ENCODE results near the gene RFX5.
"Not testable (repeated sequence)": the region's sequence is repeated elsewhere in the genome, so short reads cannot be mapped to it uniquely, and the experiment has no call there.

RFX5 gene

DNA sequence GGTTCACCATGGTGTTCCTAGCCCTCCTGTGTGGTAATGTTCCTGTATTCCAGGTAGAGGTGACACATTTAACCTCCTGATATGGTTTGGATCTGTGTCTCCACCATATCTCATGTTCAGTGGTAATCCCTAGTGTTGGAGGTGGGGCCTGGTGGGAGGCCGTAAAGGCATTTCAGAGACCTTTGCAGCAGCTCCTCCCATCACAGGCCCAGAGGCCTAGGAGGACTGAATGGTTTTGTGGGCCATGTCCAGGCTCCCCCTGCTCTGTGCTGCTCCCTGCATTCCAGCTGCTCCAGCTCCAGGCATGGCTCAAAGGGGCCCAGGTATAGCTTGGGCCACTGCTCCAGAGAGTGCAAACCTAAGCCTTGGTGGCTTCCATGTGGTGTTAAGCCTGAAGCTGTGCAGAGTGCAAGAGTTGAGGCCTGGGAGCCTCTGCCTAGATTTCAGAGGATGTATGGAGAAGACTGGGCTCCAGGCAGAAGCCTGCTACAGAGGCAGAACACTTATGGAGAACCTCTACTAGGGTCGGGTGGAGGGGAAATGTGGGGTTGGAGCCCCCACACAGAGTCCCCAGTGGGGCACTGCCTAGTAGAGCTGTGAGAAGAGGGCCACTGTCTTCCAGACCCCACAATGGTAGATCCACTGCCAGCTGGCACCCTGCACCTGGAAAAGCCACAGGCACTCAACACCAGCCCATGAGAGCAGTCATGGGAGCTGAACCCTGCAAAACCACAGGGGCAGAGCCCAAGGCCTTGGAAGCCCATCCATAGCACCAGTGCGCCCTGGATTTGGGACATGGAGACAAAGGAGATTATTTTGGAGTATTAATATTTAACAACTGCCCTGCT lies 15.5 kb upstream of the RFX5 start:
- no peak for DNase-seq (ENCODE audit: low spot score)

DNA sequence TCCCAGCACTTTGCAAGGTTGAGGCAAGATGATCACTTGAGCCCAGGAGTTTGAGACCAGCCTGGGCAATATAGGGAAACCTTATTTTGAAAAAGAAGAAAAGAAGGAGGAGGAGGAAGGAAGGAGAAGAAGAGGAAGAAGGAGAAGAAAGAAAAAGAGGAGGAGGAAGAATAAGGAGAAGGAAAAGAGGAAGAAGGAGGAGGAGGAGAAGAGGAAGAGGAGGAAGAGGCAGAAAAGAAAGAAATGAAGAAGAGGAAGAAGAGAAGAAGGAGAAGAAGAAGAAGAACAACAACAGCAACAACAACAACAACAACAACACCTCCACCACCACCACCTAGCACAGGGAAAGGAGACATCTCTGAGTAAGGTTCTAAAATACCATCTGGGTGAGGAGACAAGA lies 14.8 kb upstream of the RFX5 start:
- DNase-seq (ENCODE audit: low spot score): no peak

DNA sequence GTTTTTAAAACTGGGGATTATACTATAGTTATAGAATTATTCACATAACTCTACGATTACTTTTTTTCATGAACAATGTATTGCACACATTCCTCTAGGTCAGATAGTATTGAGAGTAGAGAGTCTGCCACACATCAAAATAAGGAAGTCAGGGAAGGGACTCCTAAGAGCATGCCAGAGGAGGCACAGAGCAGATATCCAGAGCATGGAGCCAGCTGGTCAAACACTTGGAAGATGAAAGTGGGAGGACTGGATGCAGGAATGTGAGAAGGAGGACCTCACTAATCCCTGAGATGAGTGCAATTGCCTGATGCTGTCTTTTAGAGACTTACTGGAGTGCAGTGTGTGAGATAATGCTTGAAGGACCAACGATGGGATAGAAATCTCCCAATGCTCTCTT lies 9.6 kb upstream of the RFX5 start:
- no peak for DNase-seq (ENCODE audit: low spot score)

DNA sequence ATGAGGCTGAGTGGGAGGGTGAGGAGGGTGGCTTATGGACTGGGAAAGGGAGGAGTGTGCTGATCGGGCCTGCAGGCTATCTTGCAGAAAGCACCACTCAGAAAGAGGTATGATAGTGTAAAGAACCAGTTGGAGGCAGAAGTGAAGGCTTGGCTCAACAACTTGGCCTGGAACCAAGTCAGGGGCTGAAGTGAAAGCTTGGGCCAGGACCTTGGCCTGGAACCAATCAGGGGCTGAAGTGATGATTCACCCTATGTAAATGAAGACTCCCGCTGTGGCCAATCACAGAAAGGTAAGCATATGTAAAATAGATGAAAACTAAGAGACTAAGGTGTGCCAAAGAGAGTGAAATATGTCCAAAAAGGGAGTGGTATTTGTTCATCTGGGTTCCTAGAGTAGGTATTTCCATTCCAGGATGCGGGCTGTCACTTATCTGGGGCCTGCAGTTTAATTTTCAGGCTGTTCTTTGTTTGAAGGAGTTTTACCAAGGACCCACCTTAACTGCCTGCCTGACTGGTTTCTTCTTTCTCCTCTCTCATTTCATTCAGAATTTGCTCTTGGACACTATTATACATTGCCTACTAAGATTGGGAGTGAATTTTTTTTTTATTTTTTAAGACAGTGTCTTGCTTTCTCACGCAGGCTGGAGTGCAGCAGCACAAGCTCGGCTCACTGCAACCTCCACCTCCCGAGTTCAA lies 5.1 kb upstream of the RFX5 start:
- no peak for DNase-seq (ENCODE audit: low spot score)

DNA sequence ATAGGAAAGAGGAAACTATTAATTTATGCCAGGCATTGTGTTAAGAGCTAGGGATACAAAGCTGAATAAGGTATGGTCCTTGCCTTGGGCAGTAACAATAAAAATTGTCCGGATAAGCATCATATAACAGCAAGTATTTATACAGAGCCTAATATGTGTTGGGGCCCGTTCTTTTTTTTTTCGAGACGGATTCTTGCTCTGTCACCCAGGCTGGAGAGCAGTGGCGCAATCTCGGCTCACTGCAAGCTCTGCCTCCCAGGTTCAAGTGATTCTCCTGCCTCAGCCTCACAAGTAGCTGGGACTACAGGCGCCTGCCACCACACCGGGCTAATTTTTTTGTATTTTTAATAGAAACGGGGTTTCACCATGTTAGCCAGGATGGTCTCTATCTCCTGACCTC lies 3.3 kb upstream of the RFX5 start:
- DNase-seq (ENCODE audit: low spot score): not testable (repeated sequence)

DNA sequence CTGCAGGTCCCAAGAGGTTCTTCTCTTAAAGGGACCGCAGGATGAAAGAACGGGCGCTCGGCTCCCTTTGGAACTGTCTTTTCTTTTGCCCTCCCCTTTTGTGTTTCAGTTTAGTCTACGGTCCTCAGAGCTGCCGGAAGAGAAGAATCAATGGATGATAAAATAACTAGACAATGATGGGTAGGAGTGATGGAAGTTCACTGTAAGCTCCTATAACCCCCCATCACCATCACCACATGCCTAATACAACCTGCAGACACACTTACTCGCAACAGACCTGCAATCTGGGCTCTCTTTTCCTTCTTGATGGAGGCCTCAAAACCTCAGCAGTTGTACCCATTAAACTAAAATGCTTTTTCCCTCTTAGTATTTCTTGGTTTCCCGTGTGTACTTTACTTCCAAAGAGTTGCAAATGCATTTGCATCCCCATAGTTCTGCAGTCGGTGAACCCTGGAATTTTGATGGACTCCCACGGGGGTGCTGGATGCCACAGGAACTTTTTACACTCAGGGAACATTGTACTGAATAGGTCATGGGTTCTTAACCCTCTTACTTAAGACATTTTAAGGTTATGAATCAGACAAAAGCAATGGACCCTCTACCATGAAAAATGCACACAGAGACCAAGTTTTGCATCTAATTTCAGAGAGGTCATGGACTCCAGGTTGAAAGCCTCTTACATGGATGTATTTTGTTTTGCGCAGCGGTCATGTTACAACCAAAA lies 633 bp upstream of the RFX5 start:
- no peak for DNase-seq (ENCODE audit: low spot score)

DNA sequence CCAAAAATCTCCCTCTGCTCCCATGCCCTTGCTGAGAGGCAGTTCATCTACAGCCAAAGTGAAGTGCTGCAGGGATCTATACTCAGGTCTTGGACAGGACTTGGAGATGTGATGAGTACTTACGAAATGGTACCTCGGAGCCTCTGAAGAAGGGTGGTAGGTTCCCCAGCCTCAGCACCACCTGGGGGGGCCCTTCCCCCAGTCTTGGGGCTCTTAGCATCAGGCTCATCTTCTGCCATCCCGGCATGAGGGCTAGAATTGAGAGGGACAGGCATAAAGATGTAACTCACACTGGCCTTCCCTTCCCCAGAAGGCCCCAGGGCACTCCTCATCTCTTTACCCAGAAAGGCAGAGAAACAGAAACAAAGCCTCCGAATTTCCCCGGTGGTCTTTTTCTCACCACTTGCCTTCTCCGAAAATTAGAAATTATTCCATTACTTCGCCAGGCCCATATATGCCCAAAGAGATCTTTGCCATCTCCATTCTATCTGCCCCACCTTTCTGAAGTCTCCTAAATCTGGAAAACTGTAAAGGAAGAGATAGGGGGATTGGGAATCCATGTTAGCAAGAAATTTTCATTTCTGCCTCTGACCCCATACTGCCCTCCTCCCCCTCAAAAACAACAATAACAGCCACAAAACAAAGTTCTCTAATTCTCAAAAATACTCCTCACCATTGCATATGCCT lies 827 bp downstream of the RFX5 start:
- DNase-seq (ENCODE audit: low spot score): no peak

DNA sequence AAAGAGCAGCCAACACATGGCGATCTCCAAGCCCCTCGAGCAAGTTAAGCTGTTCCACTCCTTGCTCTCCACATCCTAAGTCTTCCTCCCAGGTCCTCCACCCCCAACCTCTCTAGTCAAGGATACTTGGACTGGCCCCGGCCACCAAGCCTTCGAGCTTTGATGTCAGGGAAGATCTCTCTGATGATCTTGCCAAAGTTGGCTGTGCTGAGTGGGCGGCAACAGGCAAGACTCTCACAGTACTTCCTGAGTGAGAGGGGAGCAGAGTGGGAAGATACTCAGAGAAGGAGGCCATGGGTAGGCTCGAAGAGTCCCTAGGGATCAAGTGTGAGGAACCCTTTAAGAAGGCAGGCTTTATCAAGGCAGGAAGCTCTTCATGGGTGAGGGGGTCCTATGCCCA lies 2.8 kb downstream of the RFX5 start:
- no peak for DNase-seq (ENCODE audit: low spot score)

DNA sequence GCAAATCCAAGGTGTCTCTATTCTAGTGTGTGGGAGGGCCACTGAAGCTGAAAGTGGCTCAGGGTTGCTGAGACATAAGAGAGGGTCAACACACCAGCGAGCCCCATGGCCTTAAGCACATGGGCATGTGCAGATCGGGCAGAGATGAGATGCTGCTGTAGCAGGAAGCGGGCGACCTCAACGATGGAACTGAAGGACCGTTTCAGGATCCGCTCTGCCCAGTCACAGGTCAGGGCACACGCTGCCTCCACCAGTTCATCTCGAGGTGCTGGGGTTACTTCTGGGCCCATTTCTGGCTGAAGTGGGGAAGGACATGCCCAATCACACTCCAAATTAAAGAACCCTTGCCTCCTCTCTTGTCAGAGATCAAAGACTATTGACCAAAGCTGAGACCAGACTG lies 3.5 kb downstream of the RFX5 start:
- DNase-seq (ENCODE audit: low spot score): no peak

DNA sequence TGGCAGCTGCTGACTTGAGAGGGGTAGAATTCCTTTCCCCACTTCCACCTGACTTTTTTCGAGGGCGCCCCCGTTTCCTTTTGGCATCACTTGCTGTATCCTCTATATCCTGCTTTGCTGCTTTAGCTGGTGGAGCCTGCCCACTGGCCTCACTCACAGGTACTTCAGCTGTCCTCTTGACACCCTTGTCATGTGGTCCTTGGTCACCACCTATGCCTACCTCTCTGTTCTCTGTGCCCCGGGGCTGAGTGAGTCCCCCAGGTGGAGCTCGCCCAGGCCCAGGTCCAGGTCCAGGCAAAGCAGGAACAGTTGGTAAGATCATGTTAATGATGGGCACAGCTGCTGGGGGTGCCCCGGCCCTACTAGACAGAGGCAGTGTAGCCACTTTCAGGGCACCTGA lies 4.5 kb downstream of the RFX5 start:
- DNase-seq (ENCODE audit: low spot score): no peak

DNA sequence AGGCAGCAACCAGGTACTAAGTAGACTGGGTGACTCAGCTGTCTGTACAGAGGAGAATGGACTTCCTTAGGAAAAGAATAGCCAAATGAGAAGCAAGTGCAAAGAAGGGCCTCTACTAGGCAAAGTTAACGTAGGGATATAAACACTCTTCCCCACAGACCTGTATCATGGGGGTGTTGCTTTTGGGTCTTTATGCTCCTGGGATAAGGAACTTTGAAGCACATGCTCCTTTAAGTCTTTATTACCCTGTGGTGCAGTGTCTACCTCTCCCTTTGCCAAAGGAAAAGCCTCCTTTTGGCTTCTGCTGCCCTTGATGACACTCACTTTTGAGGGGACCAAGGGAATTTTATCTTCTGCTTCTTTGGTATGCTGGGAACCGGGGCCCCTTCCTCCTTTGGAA lies 5.0 kb downstream of the RFX5 start:
- no peak for DNase-seq (ENCODE audit: low spot score)

DNA sequence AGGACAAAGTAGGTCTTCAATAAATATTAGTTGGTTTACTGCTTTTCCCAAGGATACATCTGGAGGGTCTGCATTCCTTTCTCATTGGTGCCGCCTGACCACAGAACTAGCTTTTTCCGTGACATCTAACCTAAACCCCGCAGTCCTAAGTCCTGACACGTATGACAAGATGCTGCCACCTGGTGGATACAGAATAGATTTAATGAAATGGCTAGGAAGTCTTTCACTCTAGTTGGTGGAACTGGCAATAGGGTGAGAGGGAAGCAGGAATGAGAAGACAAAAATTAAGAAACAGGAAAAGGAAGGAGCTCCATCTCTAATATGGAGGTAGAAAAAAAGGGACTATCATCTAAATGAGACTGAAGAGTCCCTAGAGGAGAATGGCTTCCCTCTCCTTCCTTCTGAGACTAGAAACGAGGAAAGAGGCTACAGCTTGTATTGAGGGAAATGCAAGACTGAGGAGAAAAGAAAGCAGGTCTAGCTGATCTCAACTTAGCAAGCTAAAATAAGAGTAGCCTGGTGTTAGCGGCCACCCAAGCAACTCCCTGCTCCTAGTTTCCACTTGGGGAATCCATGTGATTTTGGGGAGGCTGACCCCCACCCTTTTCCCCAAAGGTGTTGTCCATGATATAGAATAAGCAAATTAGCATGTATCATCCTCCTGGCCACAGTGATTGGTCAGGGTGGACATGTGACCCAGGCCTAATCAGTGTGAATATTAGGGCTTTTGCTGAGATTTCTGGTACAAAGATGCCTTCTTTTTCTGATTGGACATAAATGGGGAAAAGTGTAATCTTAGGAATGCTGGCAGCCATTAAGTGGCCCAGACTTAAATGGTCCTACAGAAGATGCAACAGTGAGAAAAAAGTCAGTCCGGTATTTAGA lies 5.9 kb downstream of the RFX5 start:
- peak; percentile 60 for DNase-seq (ENCODE audit: low spot score)

DNA sequence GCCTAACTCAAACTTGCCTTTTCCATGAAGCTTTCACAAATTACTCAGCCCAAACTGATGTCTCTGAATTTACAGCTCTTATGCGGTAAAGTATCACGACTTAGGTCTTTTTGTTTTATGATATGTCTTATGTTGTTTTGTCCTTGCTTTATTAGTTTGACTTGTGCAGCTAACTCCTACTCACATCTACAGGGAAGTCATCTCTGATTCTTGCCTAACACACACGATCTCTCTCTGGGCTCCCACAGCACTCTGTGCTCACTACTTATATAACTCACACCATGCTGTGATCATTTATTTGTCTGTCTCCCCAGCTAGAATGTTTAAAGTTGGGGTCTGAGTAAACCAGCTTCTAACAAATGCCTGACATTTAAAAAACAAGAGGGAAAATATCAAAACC lies 10.5 kb downstream of the RFX5 start:
- DNase-seq (ENCODE audit: low spot score): no peak

DNA sequence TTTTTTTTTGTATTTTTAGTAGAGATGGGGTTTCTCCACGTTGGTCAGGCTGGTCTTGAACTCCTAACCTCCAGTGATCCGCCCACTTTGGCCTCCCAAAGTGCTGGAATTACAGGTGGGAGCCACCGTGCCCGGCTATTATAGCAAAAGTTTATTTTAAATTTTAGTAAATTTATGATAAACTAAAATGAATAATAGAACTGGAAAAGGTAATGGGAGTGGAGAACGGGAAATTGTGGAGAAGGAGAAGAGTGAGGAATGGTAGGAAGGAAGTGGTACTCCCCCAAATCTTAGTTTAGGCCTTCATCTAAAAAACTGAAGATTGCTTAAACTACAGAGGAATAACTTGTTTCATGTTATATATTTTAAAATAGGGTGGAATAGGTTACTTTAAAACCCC lies 12.2 kb downstream of the RFX5 start:
- no peak for DNase-seq (ENCODE audit: low spot score)

DNA sequence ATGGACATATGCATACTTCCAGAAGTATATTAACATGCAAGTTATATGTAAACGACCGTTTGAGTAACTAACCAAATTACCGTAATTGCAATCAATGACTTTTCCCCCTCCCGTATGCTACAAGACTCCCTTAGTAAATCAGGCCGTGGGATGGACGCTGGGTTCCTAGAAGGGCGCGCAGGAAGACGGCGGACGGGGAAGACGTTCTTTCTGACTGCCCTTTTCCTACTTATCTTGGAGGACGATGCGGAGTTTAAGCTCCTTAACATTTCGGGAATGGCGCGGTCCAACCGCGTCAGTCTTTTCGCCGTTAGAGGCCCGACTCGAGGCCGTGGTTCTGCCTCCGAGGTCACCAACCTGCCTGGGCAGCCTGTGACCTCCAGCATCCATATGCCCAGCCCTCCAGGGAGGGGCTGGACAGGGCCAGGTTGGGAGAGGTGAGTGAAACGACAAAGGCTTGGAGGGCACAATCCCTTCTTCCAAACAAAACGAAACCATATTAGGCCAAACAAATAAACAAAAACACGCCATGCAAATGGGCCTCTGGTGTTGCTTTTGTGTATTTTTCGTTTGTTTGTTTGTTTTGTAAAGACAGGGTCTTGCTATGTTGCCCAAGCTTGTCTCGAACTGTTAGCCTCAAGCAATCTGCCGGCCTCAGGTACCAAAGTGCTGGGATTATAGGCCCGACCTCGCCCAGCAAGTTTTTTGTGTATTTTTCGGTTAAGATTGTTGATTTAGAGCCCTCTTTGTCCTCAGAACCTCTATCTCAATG lies 19.0 kb downstream of the RFX5 start:
- DNase-seq (ENCODE audit: low spot score): no peak

DNA sequence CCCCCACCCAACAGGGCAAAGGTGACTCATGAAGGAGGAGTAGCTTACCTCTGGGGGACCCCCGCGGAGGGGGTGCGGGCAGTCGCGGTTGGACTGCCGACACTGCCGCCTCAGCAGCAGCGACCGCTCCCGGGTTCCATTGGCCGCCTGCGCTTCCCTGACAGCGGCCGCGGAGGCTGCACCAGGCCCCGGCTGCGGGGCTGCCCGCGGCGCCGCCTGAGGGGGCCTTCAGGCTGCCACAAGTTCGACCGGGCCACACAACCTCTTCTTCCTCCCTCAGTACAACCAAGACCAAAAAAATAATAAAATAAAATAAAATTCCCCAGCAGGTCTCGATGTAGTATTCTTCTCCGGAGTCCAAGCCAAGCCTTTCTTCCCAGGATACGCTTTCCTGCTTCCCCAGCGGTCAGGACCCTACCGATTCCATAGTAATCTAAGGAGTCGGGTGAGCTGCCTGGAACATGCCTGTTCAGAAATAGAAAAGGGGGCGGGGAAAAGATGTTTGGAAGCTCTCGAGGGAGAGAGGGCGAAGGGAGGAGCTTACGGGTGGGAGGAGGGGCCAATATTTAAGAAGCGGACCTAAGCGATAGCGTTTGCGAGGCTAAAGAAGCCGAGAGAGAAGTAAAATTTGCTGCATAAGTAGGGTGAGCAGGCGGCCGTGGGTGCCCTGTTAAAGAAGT lies 19.7 kb downstream of the RFX5 start, which contains the start of gene PI4KB:
Gene PI4KB, minus strand, starts transcription at position 194 of the 680 bp plus-strand sequence. CDS start 10,935 bp downstream, outside the sequence.
- DNase-seq (ENCODE audit: low spot score): peak; percentile 97

DNA sequence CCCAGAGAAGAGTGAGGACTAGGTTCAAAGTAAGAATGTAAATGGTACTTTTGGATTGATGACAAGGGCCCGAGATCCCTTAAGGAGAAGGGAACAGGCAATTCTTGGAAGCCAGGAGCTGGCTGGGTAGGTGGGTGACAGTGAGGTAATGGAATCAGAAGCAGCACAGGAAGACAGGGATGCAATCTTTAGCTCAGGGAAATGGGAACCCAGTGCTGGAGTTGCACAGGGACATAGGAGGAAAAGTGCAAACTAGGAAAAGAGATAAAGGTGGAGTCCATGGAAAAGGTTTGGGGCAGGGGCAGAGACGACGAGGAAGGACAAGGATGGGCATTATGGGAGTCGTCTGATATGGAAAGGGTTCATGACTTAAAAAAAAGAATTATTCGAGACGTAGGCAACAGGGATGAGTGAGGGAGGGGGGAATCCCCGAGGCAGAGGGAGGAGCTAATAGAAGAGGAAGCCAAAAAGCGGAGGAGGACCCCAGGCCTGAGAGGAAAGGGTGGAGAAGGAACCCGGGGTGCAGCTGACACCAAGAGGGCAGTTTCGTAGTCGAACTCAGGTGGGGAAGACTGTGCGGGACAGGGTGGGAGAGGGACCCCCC lies 20.3 kb downstream of the RFX5 start:
- DNase-seq (ENCODE audit: low spot score): peak; percentile 67

DNA sequence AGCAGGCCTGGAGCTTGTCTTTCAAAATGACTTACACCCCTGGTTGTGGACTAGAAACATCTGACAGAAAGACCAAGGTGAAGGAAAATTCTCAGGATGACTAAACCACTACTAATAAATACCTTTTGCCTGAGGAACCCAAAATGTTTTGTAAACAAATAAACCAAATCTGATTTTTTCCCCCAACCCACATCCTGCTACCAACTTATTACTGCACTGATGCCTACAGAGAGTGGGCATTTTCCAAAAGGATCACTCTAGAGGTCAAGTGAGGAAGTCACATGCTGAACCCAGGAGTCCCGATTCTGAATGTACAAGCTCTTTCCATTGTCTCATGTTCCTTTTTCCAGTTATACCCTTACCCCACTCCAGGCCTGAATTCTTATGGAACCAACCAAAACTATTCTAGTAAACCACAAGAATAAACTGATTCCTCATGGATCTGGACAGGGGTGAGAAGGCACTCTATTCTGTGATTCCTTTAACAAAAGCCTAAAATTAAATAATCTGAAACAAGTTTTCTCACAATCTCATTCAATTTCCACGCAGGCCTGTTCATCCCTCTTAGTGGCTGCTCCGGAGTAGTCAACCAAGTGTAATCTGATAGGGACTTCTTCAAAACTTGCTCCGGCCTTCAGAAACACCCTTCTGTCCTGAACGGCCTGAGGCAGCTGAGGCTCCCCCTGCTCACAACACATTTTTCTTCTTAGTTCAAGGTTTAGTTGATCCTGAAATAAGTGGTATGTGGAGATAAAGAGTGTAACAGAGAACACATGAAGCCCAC lies 21.2 kb downstream of the RFX5 start:
- DNase-seq (ENCODE audit: low spot score): peak; percentile 31

DNA sequence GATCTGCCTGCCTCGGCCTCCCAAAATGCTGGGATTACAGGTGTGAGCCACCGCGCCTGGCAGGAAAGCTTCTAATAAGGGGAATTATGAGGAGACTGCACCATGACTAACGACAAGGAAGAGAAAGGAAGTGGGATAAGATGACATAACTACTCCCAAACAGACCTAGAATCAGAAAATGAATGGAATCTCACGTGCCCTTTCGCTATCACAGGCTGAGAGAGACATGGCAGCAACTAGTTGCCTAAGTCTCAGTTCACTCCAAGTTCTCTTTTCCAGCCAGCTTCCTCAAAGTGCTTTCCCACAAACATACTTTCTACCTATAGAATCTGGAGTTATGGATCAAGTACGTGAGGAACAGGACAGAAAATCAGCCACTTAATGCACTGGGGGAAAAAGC lies 21.8 kb downstream of the RFX5 start:
- DNase-seq (ENCODE audit: low spot score): no peak
